Gastrocnemius medialis (tissue), 4 donors: Measurements from ENCODE around the gene HOTAIR. TPM values are rescaled to one million over a fixed set of nuclear protein-coding genes. Genes with fewer than 3 reads are reported as not detected.

Experiments used
- ATAC-seq, 2 donors: fragments of 150-250 bp; one replicate each; pipeline ENCODE4 v1.9.1; 2016
- DNase-seq, 2 donors: peaks; one replicate each; pipeline ENCODE4 v3.0.0-alpha.2; 2019
- H3K27ac ChIP-seq, 4 donors: fragments of 200-600 bp; sonication (generic); 1 replicate in 1 of 4; 2 replicates in 3 of 4; pipeline ENCODE4 v1.5.1; 2016 to 2018; ENCODE audit warnings: mild to moderate bottlenecking in 2 of 4, moderate library complexity in 1 of 4
- H3K27me3 ChIP-seq, 3 donors: fragments of 200-600 bp; sonication (generic) in 2 of 3; 1 replicate in 1 of 3; 2 replicates in 2 of 3; pipeline versions ENCODE4 v1.5.1 to v1.6.0; 2016 to 2019; ENCODE audit warnings: mild to moderate bottlenecking in 1 of 3, moderate library complexity in 1 of 3
- H3K36me3 ChIP-seq, 2 donors: fragments of 200-600 bp; sonication (generic) in 1 of 2; one replicate each; pipeline ENCODE4 v1.5.1; 2017 to 2018
- H3K4me1 ChIP-seq, 2 donors: fragments of 200-600 bp; sonication (generic) in 1 of 2; one replicate each; pipeline ENCODE4 v1.5.1; 2016 to 2017; ENCODE audit warnings: mild to moderate bottlenecking in 2 of 2
- H3K4me3 ChIP-seq, 4 donors: fragments of 200-600 bp; sonication (generic) in 3 of 4; 1 replicate in 1 of 4; 2 replicates in 3 of 4; pipeline ENCODE4 v1.5.1; 2016 to 2019; ENCODE audit warnings: mild to moderate bottlenecking in 2 of 4
- H3K9me3 ChIP-seq, 3 donors: fragments of 200-600 bp; sonication (generic) in 2 of 3; 1 replicate in 1 of 3; 2 replicates in 2 of 3; pipeline ENCODE4 v1.5.1; 2016 to 2019
- CTCF ChIP-seq, 5 experiments: fragments of 450-650 bp in 3 of 5; fragments of 200-600 bp in 2 of 5; sonication (generic) in 2 of 5; IDR thresholded peaks in 4 of 5; conservative IDR thresholded peaks in 1 of 5; 1 replicate in 4 of 5; 2 replicates in 1 of 5; pipeline ENCODE4 v1.5.1; 2016 to 2019; ENCODE audit warnings: antibody characterized with exemption in 5 of 5, mild to moderate bottlenecking in 3 of 5, moderate library complexity in 3 of 5
- POLR2A ChIP-seq, 2 donors: fragments of 450-650 bp; IDR thresholded peaks; one replicate each; pipeline ENCODE4 v1.6.1; 2017; ENCODE audit warnings: antibody characterized with exemption in 2 of 2, mild to moderate bottlenecking in 2 of 2, moderate library complexity in 2 of 2
- in situ Hi-C, 4 donors: fragments of 200-750 bp; cut with MboI; loops; one replicate each; pipeline versions ENCODE4 v1.15.0 to v1.8.0; 2017; ENCODE audit warnings: low sequenced_read_pairs in 4 of 4
- intact Hi-C: fragments of 100-400 bp; cut with DNase I; formaldehyde crosslinking; loops from one replicate; pipeline ENCODE4 v1.15.1; 2023; ENCODE audit warnings: low total_unique reads
- total RNA-seq, 4 donors: library from RNA; depleted of rRNA; stranded (reverse); fragments of >200 nt; gene quantifications; one replicate each; pipeline versions ENCODE4 v1.1.0 to v1.2.3, GENCODE V29; 2016

HOTAIR gene
- total RNA-seq, 4 donors from 2014 or later = 0.35 to 0.83 (median 0.56) TPM; not detected in 1

GRCh38 chr12:53937099-53937498 lies 37.7 kb downstream of the HOTAIR start:
- in situ Hi-C loops (no loop called here), intact Hi-C loops (no loop called here)
- no peak overlapping the region for H3K4me3 ChIP-seq
- no peaks in the 10 kb centered on the region for H3K36me3 ChIP-seq
- H3K4me1 ChIP-seq = peaks cover 0 to 8% of the 10 kb centered on the region in 2 donors
- H3K27ac ChIP-seq = no peak overlapping the region
- peaks cover 89 to 98% (median 95%) of the 10 kb centered on the region in 3 donors for H3K27me3 ChIP-seq
- no peaks in the 10 kb centered on the region for H3K9me3 ChIP-seq
- TF ChIP-seq CTCF (IDR thresholded peaks at IDR 0.05 in 4 of 5, conservative IDR thresholded peaks at IDR 0.05 in 1 of 5) (no peak), POLR2A (IDR thresholded peaks at IDR 0.05) (no peak)
- DNase-seq (no peak), ATAC-seq (no peak)

GRCh38 chr12:53935383-53936341 lies 39.1 kb downstream of the HOTAIR start:
- DNase-seq (no peak), ATAC-seq (no peak)
- Histone ChIP-seq H3K4me3 (no peak overlapping the region), H3K27ac (no peak overlapping the region), H3K27me3 (peaks cover 90 to 98% (median 96%) of the 10 kb centered on the region in 3 donors), H3K36me3 (no peaks in the 10 kb centered on the region), H3K4me1 (peaks cover 0 to 8% of the 10 kb centered on the region in 2 donors), H3K9me3 (no peaks in the 10 kb centered on the region)
- intact Hi-C loops = no loop called here
- in situ Hi-C loops = no loop called here
- TF ChIP-seq POLR2A (IDR thresholded peaks at IDR 0.05) = no peak
- no peak for TF ChIP-seq CTCF (IDR thresholded peaks at IDR 0.05 in 4 of 5, conservative IDR thresholded peaks at IDR 0.05 in 1 of 5)

GRCh38 chr12:53932915-53933314 lies 41.8 kb downstream of the HOTAIR start:
- peaks cover 0 to 2% of the 10 kb centered on the region in 2 donors for H3K4me1 ChIP-seq
- no peaks in the 10 kb centered on the region for H3K36me3 ChIP-seq
- no peaks in the 10 kb centered on the region for H3K9me3 ChIP-seq
- no peak for ATAC-seq
- TF ChIP-seq CTCF (IDR thresholded peaks at IDR 0.05 in 4 of 5, conservative IDR thresholded peaks at IDR 0.05 in 1 of 5) (no peak), POLR2A (IDR thresholded peaks at IDR 0.05) (no peak)
- no peak overlapping the region for H3K27ac ChIP-seq
- DNase-seq = no peak
- intact Hi-C loops (no loop called here), in situ Hi-C loops (no loop called here)
- no peak overlapping the region for H3K4me3 ChIP-seq
- H3K27me3 ChIP-seq = peaks cover 90 to 98% (median 95%) of the 10 kb centered on the region in 3 donors

- peaks cover 90 to 98% (median 95%) of the 10 kb centered on the region in 3 donors for H3K27me3 ChIP-seq
- in situ Hi-C loops = no loop called here
These were observed 42.7 kb downstream of the HOTAIR start for GRCh38 chr12:53931844-53932581.

More at GRCh38 chr12:53931844-53932581, 42.7 kb downstream of the HOTAIR start:
- DNase-seq (no peak), ATAC-seq (no peak)
- intact Hi-C loops = no loop called here
- Histone ChIP-seq H3K4me3 (no peak overlapping the region), H3K9me3 (no peaks in the 10 kb centered on the region), H3K36me3 (no peaks in the 10 kb centered on the region), H3K4me1 (no peaks in the 10 kb centered on the region), H3K27ac (no peak overlapping the region)
- TF ChIP-seq CTCF (IDR thresholded peaks at IDR 0.05 in 4 of 5, conservative IDR thresholded peaks at IDR 0.05 in 1 of 5) = no peak
- no peak for TF ChIP-seq POLR2A (IDR thresholded peaks at IDR 0.05)
